ENCODE measurements around the gene LRP1B.

LRP1B gene

GRCh38 chr2:141654311-141654710 lies 476.5 kb downstream of the LRP1B start:
- no peak for TF ChIP-seq TCF12 (IDR thresholded peaks at IDR 0.05; ENCODE audit: low read depth)
- TF ChIP-seq CEBPB (IDR thresholded peaks at IDR 0.05) = no peak
- no peak for TF ChIP-seq EGR1 (IDR thresholded peaks at IDR 0.05)
- TF ChIP-seq RAD21 (IDR thresholded peaks at IDR 0.05; ENCODE audit: low read depth) = no peak
- TF ChIP-seq, protein P1, sequence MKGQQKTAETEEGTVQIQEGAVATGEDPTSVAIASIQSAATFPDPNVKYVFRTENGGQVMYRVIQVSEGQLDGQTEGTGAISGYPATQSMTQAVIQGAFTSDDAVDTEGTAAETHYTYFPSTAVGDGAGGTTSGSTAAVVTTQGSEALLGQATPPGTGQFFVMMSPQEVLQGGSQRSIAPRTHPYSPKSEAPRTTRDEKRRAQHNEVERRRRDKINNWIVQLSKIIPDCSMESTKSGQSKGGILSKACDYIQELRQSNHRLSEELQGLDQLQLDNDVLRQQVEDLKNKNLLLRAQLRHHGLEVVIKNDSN (IDR thresholded peaks at IDR 0.05) = no peak
- TF ChIP-seq TEAD4 (IDR thresholded peaks at IDR 0.05) = no peak
- no peak for TF ChIP-seq ZBTB7A (IDR thresholded peaks at IDR 0.05; ENCODE audit: low read depth)
- TF ChIP-seq MAX (IDR thresholded peaks at IDR 0.05) = no peak
- no peak for TF ChIP-seq TAF1 (IDR thresholded peaks at IDR 0.05; ENCODE audit: low read depth)
- TF ChIP-seq CREB1 (IDR thresholded peaks at IDR 0.05; ENCODE audit: low read depth) = no peak
- TF ChIP-seq EP300 (IDR thresholded peaks at IDR 0.05; ENCODE audit: borderline replicate concordance) = no peak
- TF ChIP-seq NFIC (IDR thresholded peaks at IDR 0.05) = no peak
- TF ChIP-seq, protein P2, sequence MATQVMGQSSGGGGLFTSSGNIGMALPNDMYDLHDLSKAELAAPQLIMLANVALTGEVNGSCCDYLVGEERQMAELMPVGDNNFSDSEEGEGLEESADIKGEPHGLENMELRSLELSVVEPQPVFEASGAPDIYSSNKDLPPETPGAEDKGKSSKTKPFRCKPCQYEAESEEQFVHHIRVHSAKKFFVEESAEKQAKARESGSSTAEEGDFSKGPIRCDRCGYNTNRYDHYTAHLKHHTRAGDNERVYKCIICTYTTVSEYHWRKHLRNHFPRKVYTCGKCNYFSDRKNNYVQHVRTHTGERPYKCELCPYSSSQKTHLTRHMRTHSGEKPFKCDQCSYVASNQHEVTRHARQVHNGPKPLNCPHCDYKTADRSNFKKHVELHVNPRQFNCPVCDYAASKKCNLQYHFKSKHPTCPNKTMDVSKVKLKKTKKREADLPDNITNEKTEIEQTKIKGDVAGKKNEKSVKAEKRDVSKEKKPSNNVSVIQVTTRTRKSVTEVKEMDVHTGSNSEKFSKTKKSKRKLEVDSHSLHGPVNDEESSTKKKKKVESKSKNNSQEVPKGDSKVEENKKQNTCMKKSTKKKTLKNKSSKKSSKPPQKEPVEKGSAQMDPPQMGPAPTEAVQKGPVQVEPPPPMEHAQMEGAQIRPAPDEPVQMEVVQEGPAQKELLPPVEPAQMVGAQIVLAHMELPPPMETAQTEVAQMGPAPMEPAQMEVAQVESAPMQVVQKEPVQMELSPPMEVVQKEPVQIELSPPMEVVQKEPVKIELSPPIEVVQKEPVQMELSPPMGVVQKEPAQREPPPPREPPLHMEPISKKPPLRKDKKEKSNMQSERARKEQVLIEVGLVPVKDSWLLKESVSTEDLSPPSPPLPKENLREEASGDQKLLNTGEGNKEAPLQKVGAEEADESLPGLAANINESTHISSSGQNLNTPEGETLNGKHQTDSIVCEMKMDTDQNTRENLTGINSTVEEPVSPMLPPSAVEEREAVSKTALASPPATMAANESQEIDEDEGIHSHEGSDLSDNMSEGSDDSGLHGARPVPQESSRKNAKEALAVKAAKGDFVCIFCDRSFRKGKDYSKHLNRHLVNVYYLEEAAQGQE (IDR thresholded peaks at IDR 0.05; ENCODE audit: low read depth) = no peak
- no peak for TF ChIP-seq FOXM1 (IDR thresholded peaks at IDR 0.05; ENCODE audit: borderline replicate concordance, low read depth)

DNA sequence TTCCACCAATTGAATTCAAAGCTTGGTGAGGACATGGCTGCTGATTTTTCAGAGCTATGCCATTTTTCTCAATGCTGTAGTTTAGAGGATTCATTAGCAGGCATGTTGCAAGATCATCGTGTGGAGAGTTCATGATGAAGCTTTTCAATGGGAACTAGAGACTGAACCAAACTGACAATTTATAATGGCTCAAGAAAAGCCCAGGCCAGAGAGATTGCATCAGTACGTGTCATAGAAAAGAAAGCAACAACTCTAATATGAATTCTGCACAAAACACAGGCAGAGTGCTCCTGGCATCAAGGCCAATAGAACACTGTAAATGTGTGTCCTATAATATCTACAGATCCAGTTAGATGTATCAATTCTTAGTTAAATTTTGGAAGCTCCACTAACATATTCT lies 477.6 kb downstream of the LRP1B start:
- TF ChIP-seq TAF1 (IDR thresholded peaks at IDR 0.05; ENCODE audit: low read depth) (no peak), EP300 (IDR thresholded peaks at IDR 0.05; ENCODE audit: borderline replicate concordance) (no peak), YY1 (IDR thresholded peaks at IDR 0.05; ENCODE audit: low read depth) (no peak), RAD21 (IDR thresholded peaks at IDR 0.05; ENCODE audit: low read depth) (no peak)
- TF ChIP-seq, protein P1 (IDR thresholded peaks at IDR 0.05) = no peak

- no peak for TF ChIP-seq MAX (IDR thresholded peaks at IDR 0.05)
- no peak for TF ChIP-seq YY1 (IDR thresholded peaks at IDR 0.05; ENCODE audit: low read depth)
- no peak for TF ChIP-seq CREB1 (IDR thresholded peaks at IDR 0.05; ENCODE audit: low read depth)
- TF ChIP-seq ZBTB7A (IDR thresholded peaks at IDR 0.05; ENCODE audit: low read depth) = no peak
- TF ChIP-seq TCF12 (IDR thresholded peaks at IDR 0.05; ENCODE audit: low read depth) = no peak
- no peak for TF ChIP-seq FOXM1 (IDR thresholded peaks at IDR 0.05; ENCODE audit: borderline replicate concordance, low read depth)
- TF ChIP-seq, protein P2 (IDR thresholded peaks at IDR 0.05; ENCODE audit: low read depth) = no peak
- TF ChIP-seq TEAD4 (IDR thresholded peaks at IDR 0.05) = no peak
These were observed 478.5 kb downstream of the LRP1B start for GRCh38 chr2:141652308-141652707.

DNA sequence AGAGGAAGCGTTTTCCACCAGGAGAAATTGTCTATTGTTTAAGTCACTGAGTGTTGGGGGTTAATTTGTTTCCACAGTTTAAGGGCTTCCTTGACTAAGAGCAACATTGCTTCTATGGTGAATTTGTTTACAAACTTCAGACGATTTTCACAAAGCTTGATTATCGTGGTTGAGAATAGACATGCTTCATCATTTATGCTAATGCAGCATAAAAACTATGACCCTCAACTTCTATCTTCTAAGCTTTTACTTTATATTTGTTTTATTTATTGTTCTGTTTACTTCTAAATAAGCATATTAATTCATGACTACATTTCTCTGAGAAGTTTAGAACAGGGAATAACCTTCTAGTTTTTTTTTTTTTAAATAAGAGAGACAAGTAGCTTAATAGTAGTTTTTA lies 483.5 kb downstream of the LRP1B start:
- TF ChIP-seq EP300 (IDR thresholded peaks at IDR 0.05; ENCODE audit: borderline replicate concordance) = no peak
- TF ChIP-seq EGR1 (IDR thresholded peaks at IDR 0.05) = no peak
- no peak for TF ChIP-seq CREB1 (IDR thresholded peaks at IDR 0.05; ENCODE audit: low read depth)
- no peak for TF ChIP-seq FOXM1 (IDR thresholded peaks at IDR 0.05; ENCODE audit: borderline replicate concordance, low read depth)
- TF ChIP-seq CEBPB (IDR thresholded peaks at IDR 0.05) = no peak

GRCh38 chr2:141641462-141641861 lies 489.4 kb downstream of the LRP1B start:
- 0 out of 2 replicates have a peak, but pooled peaks have one; percentile 9 for TF ChIP-seq TEAD4 (IDR thresholded peaks at IDR 0.05)
- TF ChIP-seq RAD21 (IDR thresholded peaks at IDR 0.05; ENCODE audit: low read depth) = no peak

DNA sequence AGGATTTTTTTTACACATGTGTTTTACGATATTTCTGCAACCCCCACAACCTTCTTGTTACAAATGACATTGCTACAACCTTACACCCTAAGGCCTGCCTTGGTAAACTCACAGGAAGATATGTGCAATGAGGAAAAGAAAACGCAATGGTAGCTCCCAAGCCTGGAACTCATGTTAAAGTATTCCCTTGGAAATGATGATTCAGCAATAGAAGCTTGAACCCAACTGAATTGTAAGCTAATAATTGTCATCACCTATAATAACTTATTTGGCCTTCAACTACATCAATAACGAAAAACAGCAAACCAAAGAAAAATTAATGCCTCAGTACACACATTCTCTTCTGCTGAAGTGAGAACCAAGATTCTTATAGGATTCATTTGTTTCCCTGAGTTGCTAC lies 491.0 kb downstream of the LRP1B start:
- no peak for TF ChIP-seq TEAD4 (IDR thresholded peaks at IDR 0.05)
- no peak for TF ChIP-seq NFIC (IDR thresholded peaks at IDR 0.05)
- TF ChIP-seq EP300 (IDR thresholded peaks at IDR 0.05; ENCODE audit: borderline replicate concordance) = no peak
- TF ChIP-seq, protein P2 (IDR thresholded peaks at IDR 0.05; ENCODE audit: low read depth) = no peak
- TF ChIP-seq TAF1 (IDR thresholded peaks at IDR 0.05; ENCODE audit: low read depth) = no peak
- TF ChIP-seq RAD21 (IDR thresholded peaks at IDR 0.05; ENCODE audit: low read depth) = no peak
- TF ChIP-seq MAX (IDR thresholded peaks at IDR 0.05) = no peak
- TF ChIP-seq TCF12 (IDR thresholded peaks at IDR 0.05; ENCODE audit: low read depth) = no peak
- TF ChIP-seq CREB1 (IDR thresholded peaks at IDR 0.05; ENCODE audit: low read depth) = no peak
- no peak for TF ChIP-seq FOXM1 (IDR thresholded peaks at IDR 0.05; ENCODE audit: borderline replicate concordance, low read depth)
- TF ChIP-seq, protein P1 (IDR thresholded peaks at IDR 0.05) = no peak
- TF ChIP-seq YY1 (IDR thresholded peaks at IDR 0.05; ENCODE audit: low read depth) = no peak
- TF ChIP-seq CEBPB (IDR thresholded peaks at IDR 0.05) = no peak

Measured in Ishikawa (cell line).